Stimulated activated CD4-positive, alpha-beta T cell treated with anti-CD3 and anti-CD28 coated beads, Interleukin-4, amount 100 ng/mL, for 24 hours (primary cell): Measurements from ENCODE around the gene UGT1A10.
"Not testable (repeated sequence)": the region's sequence is repeated elsewhere in the genome, so short reads cannot be mapped to it uniquely, and the experiment has no call there.

Experiments used
- DNase-seq: peaks from one replicate; pipeline ENCODE4 v3.0.0-alpha.2; 2020

The UGT1A10 gene

GRCh38 chr2:233746475-233747282 is 110.4 kb downstream of the UGT1A10 start:
- no peak for DNase-seq

GRCh38 chr2:233747283-233747544 is 111.0 kb downstream of the UGT1A10 start:
- DNase-seq = no peak

GRCh38 chr2:233750689-233751088 is 114.4 kb downstream of the UGT1A10 start:
- DNase-seq = not testable (repeated sequence)

- not testable (repeated sequence) for DNase-seq
Measured at GRCh38 chr2:233751212-233752009, 115.2 kb downstream of the UGT1A10 start.

GRCh38 chr2:233754872-233755611 is 118.8 kb downstream of the UGT1A10 start:
- no peak for DNase-seq

GRCh38 chr2:233756429-233757081 is 120.3 kb downstream of the UGT1A10 start:
- DNase-seq = no peak

GRCh38 chr2:233758141-233758540 is 121.9 kb downstream of the UGT1A10 start:
- no peak for DNase-seq

GRCh38 chr2:233758849-233759248 is 122.6 kb downstream of the UGT1A10 start:
- DNase-seq = no peak

GRCh38 chr2:233760043-233760442 is 123.8 kb downstream of the UGT1A10 start, which contains the start of gene UGT1A1:
TSS of gene UGT1A1 (plus strand) at chr2:233760270. CDS start at chr2:233760288, 18 bp downstream.
- no peak for DNase-seq

- DNase-seq = no peak
Measured at GRCh38 chr2:233761040-233761769, 125.0 kb downstream of the UGT1A10 start.

GRCh38 chr2:233764264-233764663 is 128.0 kb downstream of the UGT1A10 start:
- no peak for DNase-seq

GRCh38 chr2:233764761-233765160 is 128.5 kb downstream of the UGT1A10 start:
- no peak for DNase-seq

- no peak for DNase-seq
Measured at GRCh38 chr2:233766416-233766815, 130.2 kb downstream of the UGT1A10 start.

GRCh38 chr2:233768076-233768475 is 131.8 kb downstream of the UGT1A10 start:
- no peak for DNase-seq

GRCh38 chr2:233769260-233769659 is 133.0 kb downstream of the UGT1A10 start:
- DNase-seq = no peak

- DNase-seq = no peak
Measured at GRCh38 chr2:233772153-233772552, 135.9 kb downstream of the UGT1A10 start.

- no peak for DNase-seq
Measured at GRCh38 chr2:233772583-233772982, 136.3 kb downstream of the UGT1A10 start.

- no peak for DNase-seq
Measured at GRCh38 chr2:233773854-233774253, 137.6 kb downstream of the UGT1A10 start.

- no peak for DNase-seq
Measured at GRCh38 chr2:233775414-233775813, 139.2 kb downstream of the UGT1A10 start.

GRCh38 chr2:233778030-233778429 is 141.8 kb downstream of the UGT1A10 start, which contains the start of gene MROH2A:
TSS of gene MROH2A (plus strand) at chr2:233778330. CDS start at chr2:233779359, 1,029 bp downstream.
- DNase-seq = no peak

GRCh38 chr2:233779722-233780121 is 143.5 kb downstream of the UGT1A10 start:
- no peak for DNase-seq

- DNase-seq = no peak
Measured at GRCh38 chr2:233780771-233781170, 144.5 kb downstream of the UGT1A10 start.
